GM11168 (cell line): ENCODE results near the gene OR1D5.

Source experiments
- in situ Hi-C: fragments of 300-500 bp; cut with MboI; formaldehyde crosslinking; loops from one replicate; pipeline ENCODE4 v1.12.0; 2022; ENCODE audit warnings: low sequenced_read_pairs; ENCODE audit not compliant: unreplicated experiment

The OR1D5 gene

DNA sequence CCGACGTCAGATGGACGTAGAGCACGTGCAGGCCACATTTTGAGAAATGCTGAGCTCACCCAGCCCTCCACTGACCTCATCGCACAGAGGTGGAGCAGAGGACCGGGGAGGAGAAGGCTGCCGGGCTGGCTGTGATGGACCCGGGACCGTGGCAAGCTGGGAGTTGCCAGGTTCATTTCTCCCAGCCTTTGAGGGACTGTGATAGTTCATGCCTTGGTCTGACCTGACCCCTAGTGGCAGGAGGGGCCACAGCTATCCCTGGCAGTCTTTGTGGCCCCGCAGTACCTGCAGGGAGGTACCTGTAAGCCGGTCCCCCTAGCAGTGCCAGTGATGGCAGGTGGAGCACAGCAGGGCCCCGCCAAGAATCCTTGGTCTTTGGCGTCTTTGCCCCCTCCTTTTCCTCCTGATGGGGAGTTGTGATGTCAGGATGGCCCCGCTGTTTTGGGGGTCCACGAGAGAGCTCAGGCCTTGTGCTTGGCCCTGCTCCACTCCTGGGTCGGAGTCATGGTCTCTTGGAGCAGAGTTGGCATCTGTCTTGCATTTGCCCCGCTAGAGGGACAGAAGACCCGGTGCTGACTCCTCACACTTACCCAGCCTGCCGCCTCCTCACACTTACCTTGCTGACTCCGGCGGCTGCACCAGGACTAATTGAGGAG lies 50.4 kb downstream of the OR1D5 start:
- in situ Hi-C loops = loop anchor here (10.0 kb wide), 1 partner anchor 158 kb away; no protein-coding TSS in a partner anchor
